Right lobe of liver (tissue), 4 donors: ENCODE results near the gene HIP1.

Source experiments
- CTCF ChIP-seq, 4 donors: fragments of 200-600 bp in 3 of 4; fragments of 450-650 bp in 1 of 4; IDR thresholded peaks; one replicate each; pipeline versions ENCODE4 v1.5.1 to v1.8.0; 2016 to 2022; ENCODE audit warnings: antibody characterized with exemption in 4 of 4, mild to moderate bottlenecking in 2 of 4
- POLR2A ChIP-seq: fragments of 450-650 bp; IDR thresholded peaks from one replicate; pipeline ENCODE4 v1.6.1; 2017; ENCODE audit warnings: antibody characterized with exemption, mild to moderate bottlenecking
- donor health status: DM: no; HTN: no; CAD: no.
- donor health status: DM: no; HTN: no; CAD: no.
- donor health status: DM: no; HTN: yes; CAD: no.

DNA sequence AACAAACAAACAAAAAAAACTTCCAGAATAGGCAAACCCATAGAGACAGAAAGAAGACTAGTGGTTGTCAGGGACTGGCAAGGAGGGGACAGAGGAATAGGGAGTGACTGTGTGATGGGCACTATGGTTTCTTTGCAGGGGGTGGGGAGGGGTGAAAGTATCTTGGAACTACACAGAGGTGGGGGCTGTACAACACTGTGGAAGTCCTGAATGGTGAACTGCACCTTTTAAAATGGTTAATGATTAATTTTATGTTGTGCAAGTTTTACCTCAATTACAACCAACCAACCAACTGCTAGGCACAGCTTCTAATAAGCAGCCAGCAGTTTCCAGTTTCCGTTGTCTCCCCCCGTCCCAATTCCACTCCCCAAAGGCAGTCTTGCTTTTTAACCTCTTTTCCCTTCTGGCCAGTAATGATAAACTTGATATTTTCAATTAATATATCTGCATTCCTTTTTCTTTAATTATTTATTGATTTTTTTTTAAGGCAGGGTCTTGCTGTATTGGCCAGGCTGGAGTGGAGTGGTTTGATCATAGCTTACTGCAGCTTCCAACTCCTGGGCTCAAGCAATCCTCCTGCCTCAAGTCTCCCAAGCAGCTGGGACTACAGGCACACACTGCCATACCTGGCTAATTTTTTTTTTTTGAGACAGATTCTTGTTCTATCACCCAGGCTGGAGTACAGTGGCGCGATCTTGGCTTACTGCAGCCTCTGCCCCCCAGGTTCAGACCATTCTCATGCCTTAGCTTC is 46.8 kb downstream of the HIP1 start:
- TF ChIP-seq CTCF (IDR thresholded peaks at IDR 0.05) = no peak
- TF ChIP-seq POLR2A = peak; percentile 20
